OCI-LY1 (cell line): ENCODE measurements around the gene PHAX.

ENCODE experiments used
- H2AFZ ChIP-seq: fragments of 200-600 bp; sonication (generic), shearing (Covaris generic); 2 replicates; pipeline ENCODE4 v1.6.0; 2014; ENCODE audit warnings: antibody characterized with exemption, mild to moderate bottlenecking, low read length
- H3F3A ChIP-seq: fragments of 200-600 bp; sonication (generic), shearing (Covaris generic); 2 replicates; pipeline ENCODE4 v1.6.0; 2014; ENCODE audit warnings: mild to moderate bottlenecking, antibody characterized with exemption, low read length, moderate library complexity; ENCODE audit not compliant: insufficient read depth
- H3K27ac ChIP-seq: fragments of 200-600 bp; sonication (generic); 2 replicates; pipeline ENCODE4 v1.5.1; 2014; ENCODE audit warnings: low read length, mixed run types, mild to moderate bottlenecking, low read depth; ENCODE audit not compliant: poor library complexity, severe bottlenecking
- H3K27me3 ChIP-seq: fragments of 200-600 bp; sonication (generic); 2 replicates; pipeline ENCODE4 v1.6.0; 2014; ENCODE audit warnings: antibody characterized with exemption, mild to moderate bottlenecking, low read length, moderate library complexity; ENCODE audit not compliant: insufficient read depth
- H3K36me3 ChIP-seq: fragments of 200-600 bp; sonication (generic); 2 replicates; pipeline ENCODE4 v1.6.1; 2014; ENCODE audit warnings: mild to moderate bottlenecking, antibody characterized with exemption, low read length, moderate library complexity, mixed read lengths; ENCODE audit not compliant: insufficient read depth
- H3K4me1 ChIP-seq: fragments of 200-600 bp; sonication (generic); 2 replicates; pipeline ENCODE4 v1.5.1; 2014; ENCODE audit warnings: mild to moderate bottlenecking, low read length, moderate library complexity; ENCODE audit not compliant: insufficient read depth, severe bottlenecking
- H3K4me2 ChIP-seq: fragments of 200-600 bp; sonication (generic), shearing (Covaris generic); 2 replicates; pipeline ENCODE4 v1.6.1; 2014; ENCODE audit warnings: low read length
- H3K4me3 ChIP-seq: fragments of 200-600 bp; sonication (generic); 2 replicates; pipeline ENCODE4 v1.5.1; 2014; ENCODE audit warnings: low read length, low read depth, mild to moderate bottlenecking, mixed read lengths; ENCODE audit not compliant: poor library complexity, severe bottlenecking
- H3K79me2 ChIP-seq: fragments of 200-600 bp; shearing (Covaris generic); 2 replicates; pipeline ENCODE4 v1.6.1; 2016; ENCODE audit warnings: mixed run types, low read length, mixed read lengths; ENCODE audit not compliant: insufficient read depth
- H3K9ac ChIP-seq: fragments of 200-600 bp; sonication (generic), shearing (Covaris generic); 2 replicates; pipeline ENCODE4 v1.6.1; 2014; ENCODE audit warnings: mild to moderate bottlenecking, low read length, mixed read lengths
- H3K9me2 ChIP-seq: fragments of 200-600 bp; sonication (generic), shearing (Covaris generic); 2 replicates; pipeline ENCODE4 v1.6.1; 2014; ENCODE audit warnings: low read depth, mild to moderate bottlenecking, low read length, mixed read lengths
- H3K9me3 ChIP-seq: fragments of 200-600 bp; shearing (Covaris generic); 2 replicates; pipeline ENCODE4 v1.6.1; 2014; ENCODE audit warnings: low read length, mixed read lengths
- H4K20me1 ChIP-seq: fragments of 200-600 bp; sonication (generic), shearing (Covaris generic); 2 replicates; pipeline ENCODE4 v1.6.0; 2016; ENCODE audit warnings: mild to moderate bottlenecking, low read length; ENCODE audit not compliant: insufficient read depth
- EZH2 ChIP-seq: fragments of 200-600 bp; sonication (generic), shearing (Covaris generic); IDR thresholded peaks from 2 replicates; pipeline ENCODE4 v1.8.0; 2017; ENCODE audit warnings: borderline replicate concordance, mixed run types, mild to moderate bottlenecking, antibody characterized with exemption, low read length, moderate library complexity, mixed read lengths
- TF ChIP-seq, protein P1 (sequence below): fragments of 200-600 bp; sonication (generic), shearing (Covaris generic); IDR thresholded peaks from 2 replicates; pipeline ENCODE4 v1.5.1; 2017; ENCODE audit warnings: mild to moderate bottlenecking, antibody characterized with exemption, low read length, moderate library complexity, mixed read lengths

PHAX gene

GRCh38 chr5:126576974-126577373 is 23.8 kb upstream of the PHAX start:
- TF ChIP-seq, protein P1, sequence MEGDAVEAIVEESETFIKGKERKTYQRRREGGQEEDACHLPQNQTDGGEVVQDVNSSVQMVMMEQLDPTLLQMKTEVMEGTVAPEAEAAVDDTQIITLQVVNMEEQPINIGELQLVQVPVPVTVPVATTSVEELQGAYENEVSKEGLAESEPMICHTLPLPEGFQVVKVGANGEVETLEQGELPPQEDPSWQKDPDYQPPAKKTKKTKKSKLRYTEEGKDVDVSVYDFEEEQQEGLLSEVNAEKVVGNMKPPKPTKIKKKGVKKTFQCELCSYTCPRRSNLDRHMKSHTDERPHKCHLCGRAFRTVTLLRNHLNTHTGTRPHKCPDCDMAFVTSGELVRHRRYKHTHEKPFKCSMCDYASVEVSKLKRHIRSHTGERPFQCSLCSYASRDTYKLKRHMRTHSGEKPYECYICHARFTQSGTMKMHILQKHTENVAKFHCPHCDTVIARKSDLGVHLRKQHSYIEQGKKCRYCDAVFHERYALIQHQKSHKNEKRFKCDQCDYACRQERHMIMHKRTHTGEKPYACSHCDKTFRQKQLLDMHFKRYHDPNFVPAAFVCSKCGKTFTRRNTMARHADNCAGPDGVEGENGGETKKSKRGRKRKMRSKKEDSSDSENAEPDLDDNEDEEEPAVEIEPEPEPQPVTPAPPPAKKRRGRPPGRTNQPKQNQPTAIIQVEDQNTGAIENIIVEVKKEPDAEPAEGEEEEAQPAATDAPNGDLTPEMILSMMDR, result no peak
- TF ChIP-seq EZH2, result no peak
- Histone ChIP-seq H3K79me2 (no peaks in the 10 kb centered on the region), H3K27me3 (no peaks in the 10 kb centered on the region), H3K36me3 (no peaks in the 10 kb centered on the region), H3K9me2 (no peaks in the 10 kb centered on the region), H3K4me1 (no peaks in the 10 kb centered on the region), H3K9me3 (no peaks in the 10 kb centered on the region), H3K27ac (no peak overlapping the region), H3K9ac (no peak overlapping the region), H3F3A (no peaks in the 10 kb centered on the region), H3K4me2 (no peak overlapping the region), H2AFZ (no peak overlapping the region), H3K4me3 (no peak overlapping the region), H4K20me1 (no peaks in the 10 kb centered on the region)

DNA sequence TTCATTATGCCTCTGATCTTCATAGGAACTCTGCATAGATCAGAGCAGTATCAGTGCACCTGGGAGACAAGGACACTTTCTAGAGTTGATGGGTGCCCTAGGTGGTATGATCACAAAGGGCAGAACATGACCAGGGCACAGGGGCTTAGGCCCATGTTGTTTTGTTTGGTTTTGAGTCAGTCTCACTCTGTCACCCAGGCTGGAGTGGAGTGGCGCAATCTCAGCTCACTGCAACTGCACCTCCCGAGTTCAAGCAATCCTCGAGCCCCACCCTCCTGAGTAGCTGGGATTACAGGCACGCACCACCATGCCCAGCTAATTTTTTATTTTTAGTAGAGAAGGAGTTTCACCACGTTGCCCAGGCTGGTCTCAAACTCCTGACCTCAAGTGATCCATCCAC is 23.3 kb upstream of the PHAX start:
- Histone ChIP-seq H3K9me3 (no peaks in the 10 kb centered on the region), H3K9me2 (no peaks in the 10 kb centered on the region), H3K79me2 (no peaks in the 10 kb centered on the region), H2AFZ (no peak overlapping the region), H3K9ac (no peak overlapping the region), H3F3A (no peaks in the 10 kb centered on the region), H3K27ac (no peak overlapping the region), H3K27me3 (no peaks in the 10 kb centered on the region), H3K36me3 (no peaks in the 10 kb centered on the region), H3K4me3 (no peak overlapping the region), H3K4me2 (no peak overlapping the region), H3K4me1 (no peaks in the 10 kb centered on the region), H4K20me1 (no peaks in the 10 kb centered on the region)
- no peak for TF ChIP-seq EZH2
- TF ChIP-seq, protein P1, result no peak

DNA sequence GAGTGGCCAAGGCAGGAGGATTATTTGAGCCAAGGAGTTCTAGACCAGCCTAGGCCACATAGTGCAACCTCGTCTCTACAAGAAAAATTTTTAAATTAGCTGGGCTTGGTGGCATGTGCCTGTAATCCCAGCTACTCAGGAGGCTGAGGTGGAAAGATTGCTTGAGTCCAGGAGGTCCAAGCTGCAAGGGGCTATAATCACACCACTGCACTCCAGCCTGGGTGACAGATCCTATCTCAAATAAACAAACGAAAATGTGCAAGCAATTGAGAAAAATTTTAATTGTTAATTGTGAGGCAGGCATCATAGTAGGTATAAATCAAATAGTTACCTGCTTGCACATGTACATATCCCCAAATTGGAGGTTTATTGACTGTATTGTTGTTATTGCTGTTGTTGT is 21.0 kb upstream of the PHAX start:
- Histone ChIP-seq H2AFZ (no peak overlapping the region), H3K36me3 (no peaks in the 10 kb centered on the region), H4K20me1 (no peaks in the 10 kb centered on the region), H3K9ac (no peak overlapping the region), H3K27me3 (no peaks in the 10 kb centered on the region), H3K27ac (no peak overlapping the region), H3K79me2 (no peaks in the 10 kb centered on the region), H3K4me3 (no peak overlapping the region), H3K4me2 (no peak overlapping the region), H3K9me3 (no peaks in the 10 kb centered on the region), H3K4me1 (no peaks in the 10 kb centered on the region), H3F3A (no peaks in the 10 kb centered on the region), H3K9me2 (no peaks in the 10 kb centered on the region)
- TF ChIP-seq, protein P1, result no peak
- no peak for TF ChIP-seq EZH2
